ENCODE data around the gene MAN1A2. TPM values are rescaled to one million over a fixed set of nuclear protein-coding genes. Genes with fewer than 3 reads are reported as not detected.

MAN1A2 gene
- polyA plus RNA-seq, 1 donor from 2014 or later = 25.0 TPM

DNA sequence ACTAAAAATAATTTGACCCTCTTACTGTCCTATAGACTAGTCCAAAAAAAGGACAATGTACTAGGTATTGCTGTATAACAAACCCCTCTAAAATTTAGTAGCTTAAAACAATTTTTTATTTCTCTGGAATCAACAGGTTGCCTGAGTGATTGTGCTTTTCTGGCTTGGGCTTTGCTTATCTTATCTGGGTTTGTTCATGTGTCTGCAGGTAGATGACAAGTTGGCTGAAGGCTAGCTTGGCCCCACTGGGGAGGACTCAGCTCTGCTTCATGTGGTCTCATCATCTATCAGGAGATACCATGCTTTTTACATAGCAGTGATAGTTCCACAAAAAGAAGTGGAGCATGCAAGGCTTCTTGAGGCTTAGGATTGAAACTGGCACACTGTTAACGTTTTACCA is 114.2 kb downstream of the MAN1A2 start:
- Histone ChIP-seq H4K20me1 (ENCODE audit: insufficient read depth) (no peaks in the 10 kb centered on the region), H3K4me3 (ENCODE audit: low read length) (no peak overlapping the region), H3K27me3 (ENCODE audit: insufficient read depth, low read depth, low read length) (no peaks in the 10 kb centered on the region), H3K27ac (ENCODE audit: low read length) (no peak overlapping the region), H3K9me3 (ENCODE audit: low read length) (no peaks in the 10 kb centered on the region), H3K9me2 (ENCODE audit: insufficient read depth, low read length) (no peaks in the 10 kb centered on the region), H3K9ac (ENCODE audit: low read length) (no peak overlapping the region), H3K79me2 (replicated peaks; ENCODE audit: insufficient read depth, low read length) (no peaks in the 10 kb centered on the region), H3F3A (ENCODE audit: insufficient read depth, low read length, poor library complexity, severe bottlenecking) (no peaks in the 10 kb centered on the region), H3K36me3 (ENCODE audit: insufficient read depth, low read length) (no peaks in the 10 kb centered on the region), H3K4me2 (ENCODE audit: low read length) (no peak overlapping the region), H2AFZ (ENCODE audit: low read depth, low read length) (no peak overlapping the region)
- TF ChIP-seq, protein P1, sequence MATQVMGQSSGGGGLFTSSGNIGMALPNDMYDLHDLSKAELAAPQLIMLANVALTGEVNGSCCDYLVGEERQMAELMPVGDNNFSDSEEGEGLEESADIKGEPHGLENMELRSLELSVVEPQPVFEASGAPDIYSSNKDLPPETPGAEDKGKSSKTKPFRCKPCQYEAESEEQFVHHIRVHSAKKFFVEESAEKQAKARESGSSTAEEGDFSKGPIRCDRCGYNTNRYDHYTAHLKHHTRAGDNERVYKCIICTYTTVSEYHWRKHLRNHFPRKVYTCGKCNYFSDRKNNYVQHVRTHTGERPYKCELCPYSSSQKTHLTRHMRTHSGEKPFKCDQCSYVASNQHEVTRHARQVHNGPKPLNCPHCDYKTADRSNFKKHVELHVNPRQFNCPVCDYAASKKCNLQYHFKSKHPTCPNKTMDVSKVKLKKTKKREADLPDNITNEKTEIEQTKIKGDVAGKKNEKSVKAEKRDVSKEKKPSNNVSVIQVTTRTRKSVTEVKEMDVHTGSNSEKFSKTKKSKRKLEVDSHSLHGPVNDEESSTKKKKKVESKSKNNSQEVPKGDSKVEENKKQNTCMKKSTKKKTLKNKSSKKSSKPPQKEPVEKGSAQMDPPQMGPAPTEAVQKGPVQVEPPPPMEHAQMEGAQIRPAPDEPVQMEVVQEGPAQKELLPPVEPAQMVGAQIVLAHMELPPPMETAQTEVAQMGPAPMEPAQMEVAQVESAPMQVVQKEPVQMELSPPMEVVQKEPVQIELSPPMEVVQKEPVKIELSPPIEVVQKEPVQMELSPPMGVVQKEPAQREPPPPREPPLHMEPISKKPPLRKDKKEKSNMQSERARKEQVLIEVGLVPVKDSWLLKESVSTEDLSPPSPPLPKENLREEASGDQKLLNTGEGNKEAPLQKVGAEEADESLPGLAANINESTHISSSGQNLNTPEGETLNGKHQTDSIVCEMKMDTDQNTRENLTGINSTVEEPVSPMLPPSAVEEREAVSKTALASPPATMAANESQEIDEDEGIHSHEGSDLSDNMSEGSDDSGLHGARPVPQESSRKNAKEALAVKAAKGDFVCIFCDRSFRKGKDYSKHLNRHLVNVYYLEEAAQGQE (IDR thresholded peaks at IDR 0.05; ENCODE audit: borderline replicate concordance) = no peak
- TF ChIP-seq EP300 (conservative IDR thresholded peaks at IDR 0.05; ENCODE audit: poor library complexity, severe bottlenecking) = no peak
- TF ChIP-seq CTCF (IDR thresholded peaks at IDR 0.05; ENCODE audit: poor library complexity, severe bottlenecking) = no peak
- TF ChIP-seq RAD21 (conservative IDR thresholded peaks at IDR 0.05) = no peak
- TF ChIP-seq SMC3 (conservative IDR thresholded peaks at IDR 0.05; ENCODE audit: poor library complexity) = no peak
- no peak for TF ChIP-seq EZH2 (IDR thresholded peaks at IDR 0.05; ENCODE audit: borderline replicate concordance, insufficient read depth, low read length, poor library complexity, severe bottlenecking)
- TF ChIP-seq MXI1 (conservative IDR thresholded peaks at IDR 0.05; ENCODE audit: poor library complexity, severe bottlenecking) = no peak
- no peak for TF ChIP-seq TAF1 (IDR thresholded peaks at IDR 0.05; ENCODE audit: low read depth)
- no peak for TF ChIP-seq POLR2AphosphoS5 (IDR thresholded peaks at IDR 0.05)

GRCh38 chr1:117493906-117494305 is 126.7 kb downstream of the MAN1A2 start:
- H3K9ac ChIP-seq (ENCODE audit: low read length) = no peak overlapping the region
- no peak overlapping the region for H3K4me3 ChIP-seq (ENCODE audit: low read length)
- H3K79me2 ChIP-seq (replicated peaks; ENCODE audit: insufficient read depth, low read length) = no peaks in the 10 kb centered on the region
- no peaks in the 10 kb centered on the region for H3K9me2 ChIP-seq (ENCODE audit: insufficient read depth, low read length)
- H3K27ac ChIP-seq (ENCODE audit: low read length) = no peak overlapping the region
- no peaks in the 10 kb centered on the region for H3K9me3 ChIP-seq (ENCODE audit: low read length)
- no peak overlapping the region for H2AFZ ChIP-seq (ENCODE audit: low read depth, low read length)
- no peaks in the 10 kb centered on the region for H3K36me3 ChIP-seq (ENCODE audit: insufficient read depth, low read length)
- no peak for TF ChIP-seq EZH2 (IDR thresholded peaks at IDR 0.05; ENCODE audit: borderline replicate concordance, insufficient read depth, low read length, poor library complexity, severe bottlenecking)
- TF ChIP-seq SMC3 (conservative IDR thresholded peaks at IDR 0.05; ENCODE audit: poor library complexity) = no peak
- TF ChIP-seq RAD21 (conservative IDR thresholded peaks at IDR 0.05) = no peak
- no peak for TF ChIP-seq CTCF (IDR thresholded peaks at IDR 0.05; ENCODE audit: poor library complexity, severe bottlenecking)
- TF ChIP-seq MXI1 (conservative IDR thresholded peaks at IDR 0.05; ENCODE audit: poor library complexity, severe bottlenecking) = no peak
- TF ChIP-seq POLR2AphosphoS5 (IDR thresholded peaks at IDR 0.05) = no peak
- no peak for TF ChIP-seq TAF1 (IDR thresholded peaks at IDR 0.05; ENCODE audit: low read depth)
- TF ChIP-seq, protein P1 (IDR thresholded peaks at IDR 0.05; ENCODE audit: borderline replicate concordance) = no peak
- no peak for TF ChIP-seq EP300 (conservative IDR thresholded peaks at IDR 0.05; ENCODE audit: poor library complexity, severe bottlenecking)
- no peak overlapping the region for H3K4me2 ChIP-seq (ENCODE audit: low read length)
- no peaks in the 10 kb centered on the region for H3F3A ChIP-seq (ENCODE audit: insufficient read depth, low read length, poor library complexity, severe bottlenecking)
- no peaks in the 10 kb centered on the region for H3K27me3 ChIP-seq (ENCODE audit: insufficient read depth, low read depth, low read length)
- H4K20me1 ChIP-seq (ENCODE audit: insufficient read depth) = no peaks in the 10 kb centered on the region
